H1 (cell line): ENCODE measurements around the gene PRSS50. TPM values are rescaled to one million over a fixed set of nuclear protein-coding genes. Genes with fewer than 3 reads are reported as not detected.

Experiments
- CTCF ChIA-PET: fragments of 300-600 bp; sonication (Branson Sonifier 250); formaldehyde crosslinking; loops from one replicate; lab custom pipeline; 2021; ENCODE audit not compliant: partially characterized antibody; lab: Charles Lee
- POLR2A ChIA-PET: fragments of 300-600 bp; sonication (Branson Sonifier 250); formaldehyde crosslinking; loops from one replicate; lab custom pipeline; 2021; ENCODE audit warnings: inconsistent platforms; ENCODE audit not compliant: partially characterized antibody; lab: Charles Lee
- DNase-seq, 2 experiments: peaks; one replicate each; pipeline versions ENCODE4 v3.0.0 to v3.0.0-alpha.2; 2010 to 2022; ENCODE audit warnings: low spot score in 2 of 2, low read depth in 1 of 2, mixed read lengths in 1 of 2
- FAIRE-seq: peaks from 2 replicates; lab custom pipeline; 2011; peaks lifted over from hg19 to GRCh38; lab: Jason Lieb, UNC
- H2AFZ ChIP-seq: 2 replicates; pipeline ENCODE4 v1.8.1; 2012; ENCODE audit warnings: low read length, inconsistent platforms
- H2AK5ac ChIP-seq: 2 replicates; pipeline ENCODE4 v1.6.1; 2013; ENCODE audit warnings: low read depth, low read length
- H2BK120ac ChIP-seq: replicated peaks from 2 replicates; pipeline ENCODE3; 2013; ENCODE audit warnings: low read depth, low read length, inconsistent platforms
- H2BK12ac ChIP-seq: 2 replicates; pipeline ENCODE4 v1.6.1; 2013; ENCODE audit warnings: low read depth, low read length
- H2BK15ac ChIP-seq: 2 replicates; pipeline ENCODE4 v1.6.1; 2013; ENCODE audit warnings: low read length
- H2BK20ac ChIP-seq: 2 replicates; pipeline ENCODE4 v1.6.1; 2013; ENCODE audit warnings: low read length
- H2BK5ac ChIP-seq: 2 replicates; pipeline ENCODE4 v1.6.1; 2013; ENCODE audit warnings: low read depth, low read length
- H3K14ac ChIP-seq: 2 replicates; pipeline ENCODE4 v1.6.1; 2013; ENCODE audit warnings: inconsistent platforms; ENCODE audit not compliant: insufficient read length
- H3K18ac ChIP-seq: 2 replicates; pipeline ENCODE4 v1.6.1; 2013; ENCODE audit warnings: low read length; ENCODE audit errors: extremely low read depth
- H3K23ac ChIP-seq: 2 replicates; pipeline ENCODE4 v1.6.1; 2013; ENCODE audit warnings: inconsistent platforms; ENCODE audit not compliant: insufficient read length
- H3K23me2 ChIP-seq: 2 replicates; pipeline ENCODE4 v1.6.1; 2013; ENCODE audit warnings: low read depth, low read length
- H3K27ac ChIP-seq: 2 replicates; pipeline ENCODE4 v1.6.1; 2011; ENCODE audit warnings: low read depth, low read length, inconsistent platforms
- H3K27me3 ChIP-seq, 4 experiments: replicated peaks in 1 of 4; 1 replicate in 1 of 4; 2 replicates in 3 of 4; pipeline versions ENCODE4 v1.6.1 to v1.8.1; 2011 to 2013; ENCODE audit warnings: low read length in 3 of 4, mild to moderate bottlenecking in 3 of 4, inconsistent platforms in 2 of 4, mixed read lengths in 2 of 4, moderate library complexity in 1 of 4; ENCODE audit not compliant: control insufficient read depth in 3 of 4, insufficient read depth in 3 of 4; ENCODE audit errors: extremely low read depth in 1 of 4
- H3K36me3 ChIP-seq, 4 experiments: 2 replicates each; pipeline versions ENCODE4 v1.6.1 to v1.8.1; 2011 to 2013; ENCODE audit warnings: mild to moderate bottlenecking in 4 of 4, low read length in 3 of 4, moderate library complexity in 2 of 4, control low read depth in 1 of 4, inconsistent platforms in 1 of 4; ENCODE audit not compliant: insufficient read depth in 4 of 4, control insufficient read depth in 2 of 4
- H3K4ac ChIP-seq: replicated peaks from 2 replicates; pipeline ENCODE3; 2013; ENCODE audit warnings: low read length, low read depth, mixed read lengths, inconsistent platforms; ENCODE audit not compliant: insufficient read length
- H3K4me1 ChIP-seq, 4 experiments: replicated peaks in 1 of 4; 1 replicate in 1 of 4; 2 replicates in 3 of 4; pipeline versions ENCODE4 v1.6.1 to v1.8.1; 2011 to 2013; ENCODE audit warnings: low read length in 3 of 4, inconsistent platforms in 2 of 4, mixed read lengths in 1 of 4; ENCODE audit not compliant: insufficient read depth in 4 of 4, control insufficient read depth in 3 of 4
- H3K4me2 ChIP-seq, 2 experiments: 2 replicates each; pipeline versions ENCODE4 v1.6.1 to v1.8.1; 2011 to 2013; ENCODE audit warnings: low read depth in 2 of 2, low read length in 2 of 2, control low read depth in 1 of 2, inconsistent platforms in 1 of 2, mild to moderate bottlenecking in 1 of 2; ENCODE audit not compliant: insufficient read depth in 1 of 2
- H3K4me3 ChIP-seq, 4 experiments: fragments of 200-600, 300-600 bp in 1 of 4; sonication (generic), shearing (Covaris generic), sonication (Bioruptor Twin) in 1 of 4; 2 replicates each; pipeline versions ENCODE4 v1.5.1 to v1.8.1; 2011 to 2016; ENCODE audit warnings: low read length in 4 of 4, low read depth in 3 of 4, control low read depth in 2 of 4, inconsistent platforms in 2 of 4, mild to moderate bottlenecking in 2 of 4, mixed read lengths in 1 of 4, moderate library complexity in 1 of 4; ENCODE audit not compliant: insufficient read depth in 2 of 4; ENCODE audit errors: extremely low read depth in 1 of 4
- H3K56ac ChIP-seq: replicated peaks from 2 replicates; pipeline ENCODE3; 2013; ENCODE audit warnings: low read depth, mild to moderate bottlenecking, mixed read lengths, low read length, inconsistent platforms; ENCODE audit not compliant: insufficient read length
- H3K79me1 ChIP-seq: 2 replicates; pipeline ENCODE4 v1.6.1; 2013; ENCODE audit warnings: low read depth, low read length, control low read depth
- H3K79me2 ChIP-seq, 2 experiments: 2 replicates each; pipeline versions ENCODE4 v1.6.1 to v1.8.1; 2012 to 2013; ENCODE audit warnings: low read length in 2 of 2, mild to moderate bottlenecking in 2 of 2, inconsistent platforms in 1 of 2; ENCODE audit not compliant: insufficient read depth in 2 of 2, control insufficient read depth in 1 of 2
- H3K9ac ChIP-seq, 4 experiments: replicated peaks in 1 of 4; 1 replicate in 1 of 4; 2 replicates in 3 of 4; pipeline versions ENCODE4 v1.6.1 to v1.8.1; 2011 to 2013; ENCODE audit warnings: low read depth in 3 of 4, low read length in 3 of 4, control low read depth in 2 of 4, mild to moderate bottlenecking in 2 of 4, moderate library complexity in 2 of 4, inconsistent platforms in 1 of 4; ENCODE audit errors: extremely low read depth in 1 of 4
- H3K9me3 ChIP-seq, 2 experiments: 2 replicates each; pipeline versions ENCODE4 v1.6.1 to v1.8.1; 2012 to 2013; ENCODE audit warnings: mild to moderate bottlenecking in 2 of 2, moderate library complexity in 2 of 2, control low read depth in 1 of 2, inconsistent platforms in 1 of 2, low read depth in 1 of 2, low read length in 1 of 2, mixed read lengths in 1 of 2; ENCODE audit not compliant: insufficient read depth in 2 of 2
- H4K20me1 ChIP-seq, 2 experiments: replicated peaks in 1 of 2; 2 replicates each; pipeline versions ENCODE3 to v1.8.1; 2011 to 2013; ENCODE audit warnings: inconsistent platforms in 2 of 2, low read length in 2 of 2, mild to moderate bottlenecking in 1 of 2; ENCODE audit not compliant: insufficient read depth in 2 of 2, control insufficient read depth in 1 of 2
- H4K5ac ChIP-seq: 2 replicates; pipeline ENCODE4 v1.6.1; 2013; ENCODE audit warnings: low read length, low read depth, mixed read lengths, inconsistent platforms; ENCODE audit not compliant: insufficient read length
- H4K8ac ChIP-seq: 2 replicates; pipeline ENCODE4 v1.8.0; 2013; ENCODE audit warnings: mild to moderate bottlenecking, moderate library complexity, low read length, inconsistent platforms; ENCODE audit not compliant: insufficient read depth; ENCODE audit errors: extremely low read depth
- H4K91ac ChIP-seq: replicated peaks from 2 replicates; pipeline ENCODE3; 2013; ENCODE audit warnings: low read length, mixed read lengths, inconsistent platforms; ENCODE audit not compliant: insufficient read length
- KDM5A ChIP-seq: fragments of 200-600 bp; IDR thresholded peaks from 2 replicates; pipeline ENCODE4 v1.7.1; 2012; ENCODE audit warnings: mild to moderate bottlenecking, low read length, inconsistent platforms, mixed read lengths
- WGBS, 2 experiments: shearing (Covaris generic) in 1 of 2; methylation state at CpG; one replicate each; pipeline versions ENCODE4 v1.1.6 to v1.1.7; 2013 to 2015; ENCODE audit warnings: low lambda C conversion rate in 2 of 2, mixed read lengths in 2 of 2, inconsistent platforms in 1 of 2, low coverage in 1 of 2, missing lambda C conversion rate in 1 of 2; ENCODE audit not compliant: insufficient replicate concordance in 2 of 2, insufficient coverage in 1 of 2, insufficient read length in 1 of 2; ENCODE audit errors: extremely low coverage in 1 of 2, missing lambda C conversion rate in 1 of 2; 5-methylcytosine and 5-hydroxymethylcytosine counted together
- polyA plus RNA-seq, 7 experiments: library from polyadenylated mRNA; depleted of rRNA in 3 of 7; stranded (reverse) in 5 of 7; unstranded in 2 of 7; fragments of >200 nt in 5 of 7; fragments of 200-250 nt in 2 of 7; gene quantifications; 1 replicate in 5 of 7; 2 replicates in 1 of 7; 4 replicates in 1 of 7; pipeline versions ENCODE4 v1.2.1 to v1.2.3, GENCODE V29; 2011 to 2013; ENCODE audit warnings: missing spikeins in 2 of 7, mixed read lengths in 2 of 7
- total RNA-seq: library from RNA; stranded (reverse); fragmentation: NEBNext Ultra II Directional; extraction: Animal tissue kit (Norgen Biotek cat#: 25700); gene quantifications from 2 replicates; pipeline ENCODE4 v1.2.1, GENCODE V29; 2021

Gene PRSS50
- total and polyA plus RNA-seq, 2 of the 8 experiments (the other 6 are each of a cell fraction or from before 2014, with no cell fraction given): 0.47 to 0.71 TPM

GRCh38 chr3:46756642-46757041 is 39.0 kb upstream of the PRSS50 start:
- FAIRE-seq (no peak), DNase-seq (no peak)
- no peaks in the 10 kb centered on the region for H3K27me3 ChIP-seq
- TF ChIP-seq KDM5A: no peak
- no peak overlapping the region for H2AK5ac ChIP-seq
- H3K9me3 ChIP-seq: no peaks in the 10 kb centered on the region; a peak in 1 of 4 replicates
- H4K8ac ChIP-seq: no peak overlapping the region
- H4K5ac ChIP-seq: no peak overlapping the region
- peaks cover 0 to 4% (median 0%) of the 10 kb centered on the region in 4 experiments; a peak in 2 of 7 replicates for H3K4me1 ChIP-seq
- no peak overlapping the region for H3K23ac ChIP-seq
- H2BK20ac ChIP-seq: no peak overlapping the region
- H3K4me2 ChIP-seq: no peak overlapping the region
- no peak overlapping the region for H3K56ac ChIP-seq
- POLR2A ChIA-PET: no interaction called here
- CTCF ChIA-PET: interaction anchor here (1.2 kb wide), 1 partner anchor 15 kb away, joined by 3 read pairs; no protein-coding TSS in a partner anchor
- H3K14ac ChIP-seq: no peak overlapping the region
- H2BK12ac ChIP-seq: no peak overlapping the region
- no peak overlapping the region for H3K4me3 ChIP-seq
- H2BK15ac ChIP-seq: no peak overlapping the region
- no peak overlapping the region for H3K9ac ChIP-seq
- no peaks in the 10 kb centered on the region for H3K36me3 ChIP-seq
- no peak overlapping the region for H4K91ac ChIP-seq
- WGBS, 2 experiments: 94% methylated on average over 22 of the region's 31 CpGs; no CpG with 5 or more reads in 1 of the 2 experiments
- H4K20me1 ChIP-seq: no peaks in the 10 kb centered on the region
- no peaks in the 10 kb centered on the region for H3K79me1 ChIP-seq
- no peaks in the 10 kb centered on the region for H3K23me2 ChIP-seq
- no peaks in the 10 kb centered on the region for H3K79me2 ChIP-seq
- no peak overlapping the region for H3K4ac ChIP-seq
- no peak overlapping the region for H2AFZ ChIP-seq
- no peak overlapping the region for H3K18ac ChIP-seq
- no peak overlapping the region for H2BK5ac ChIP-seq
- H3K27ac ChIP-seq: no peak overlapping the region
- no peak overlapping the region for H2BK120ac ChIP-seq
